Measurements from ENCODE around the gene FYB1. TPM values are rescaled to one million over a fixed set of nuclear protein-coding genes. Genes with fewer than 3 reads are reported as not detected.
A peak's percentile ranks its signal among the peaks of the same experiment; 100 is the strongest.
"Not testable (repeated sequence)": the region's sequence is repeated elsewhere in the genome, so short reads cannot be mapped to it uniquely, and the experiment has no call there.

Gene FYB1
- polyA plus RNA-seq, 3 donors from 2014 or later = 50.6 to 205 (median 80.2) TPM

- DNase-seq = no peak
- H3K4me3 Mint-ChIP-seq = peak overlapping the region; percentile 31 to 79 (median 51)
- H3K9me3 Mint-ChIP-seq = no peaks in the 10 kb centered on the region
- H3K4me1 Mint-ChIP-seq = peaks cover 74 to 95% of the 10 kb centered on the region in 2 donors
- H3K36me3 Mint-ChIP-seq = peaks cover 0 to 12% (median 4%) of the 10 kb centered on the region in 3 donors
- H3K27ac Mint-ChIP-seq = peak overlapping the region; percentile 79 to 90 (median 86)
- H3K27me3 Mint-ChIP-seq (ENCODE audit: low read depth in 3 of 3) = no peaks in the 10 kb centered on the region
Measured at GRCh38 chr5:39186289-39186688, 33.1 kb downstream of the FYB1 start.

DNA sequence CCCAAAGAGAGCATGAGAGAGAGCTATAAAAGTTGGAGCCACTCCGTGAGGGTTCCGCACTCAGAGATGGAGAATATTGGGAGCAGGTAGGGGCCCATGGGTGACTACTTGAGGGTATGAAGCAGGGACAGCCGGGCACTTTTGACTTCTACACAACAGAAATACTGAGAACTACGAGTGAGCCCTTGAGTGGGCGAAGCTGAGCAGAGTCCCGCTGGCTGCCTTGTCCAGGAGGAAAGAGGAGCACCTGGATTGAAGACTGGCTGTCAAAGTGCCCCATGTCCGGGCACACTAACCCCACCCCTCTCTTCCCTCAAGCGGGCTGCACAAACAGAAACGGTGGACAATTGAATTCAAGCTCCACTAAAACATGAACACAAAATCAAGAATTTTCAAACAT is 33.6 kb downstream of the FYB1 start:
- no peaks in the 10 kb centered on the region for H3K9me3 Mint-ChIP-seq
- H3K27me3 Mint-ChIP-seq (ENCODE audit: low read depth in 3 of 3) = no peaks in the 10 kb centered on the region
- H3K4me3 Mint-ChIP-seq = peak overlapping the region; percentile 22 to 67 (median 51)
- peaks cover 0 to 12% (median 4%) of the 10 kb centered on the region in 3 donors for H3K36me3 Mint-ChIP-seq
- peaks cover 74 to 95% of the 10 kb centered on the region in 2 donors for H3K4me1 Mint-ChIP-seq
- DNase-seq = no peak
- H3K27ac Mint-ChIP-seq = peak overlapping the region; percentile 71 to 90 (median 84)

- Mint-ChIP-seq H3K36me3 (peaks cover 6 to 17% (median 16%) of the 10 kb centered on the region in 3 donors), H3K27ac (peak overlapping the region; percentile 86 to 93 (median 90)), H3K27me3 (ENCODE audit: low read depth in 3 of 3) (peaks cover 0 to 10% (median 3%) of the 10 kb centered on the region in 3 donors), H3K4me3 (peak overlapping the region; percentile 24 to 86 (median 49)), H3K4me1 (peaks cover 80 to 95% of the 10 kb centered on the region in 2 donors)
- not testable (repeated sequence) for H3K9me3 Mint-ChIP-seq, DNase-seq
Measured at GRCh38 chr5:39179561-39179960, 39.8 kb downstream of the FYB1 start.

DNA sequence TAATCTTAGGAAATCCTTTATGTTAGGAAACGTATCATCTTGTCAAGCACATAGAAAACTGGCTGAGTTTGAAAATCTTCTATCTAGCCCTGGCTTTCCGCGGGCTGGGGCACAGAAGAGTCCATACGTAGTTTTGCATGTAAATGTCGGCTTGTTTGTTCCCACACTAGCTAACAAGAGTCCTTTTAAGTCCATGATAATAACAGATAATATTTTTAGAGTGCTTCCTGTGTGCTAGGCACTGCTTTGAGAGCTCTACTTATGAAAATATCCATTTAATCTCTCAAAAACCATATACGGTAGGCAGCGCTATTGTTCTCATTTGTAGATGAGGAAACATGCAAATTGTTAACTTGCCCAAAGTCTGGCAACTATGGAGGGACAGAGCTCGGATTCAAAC is 40.5 kb downstream of the FYB1 start:
- Mint-ChIP-seq H3K27me3 (ENCODE audit: low read depth in 3 of 3) (peaks cover 0 to 10% (median 3%) of the 10 kb centered on the region in 3 donors), H3K9me3 (no peaks in the 10 kb centered on the region), H3K36me3 (peaks cover 9 to 20% (median 16%) of the 10 kb centered on the region in 3 donors), H3K4me3 (peak overlapping the region; percentile 66 to 86 (median 72)), H3K27ac (peak overlapping the region; percentile 86 to 93 (median 90)), H3K4me1 (peaks cover 86 to 97% of the 10 kb centered on the region in 2 donors)
- DNase-seq = no peak

- H3K9me3 Mint-ChIP-seq = peaks cover 0 to 2% (median 0%) of the 10 kb centered on the region in 6 donors
- H3K27me3 Mint-ChIP-seq (ENCODE audit: low read depth in 3 of 3) = peaks cover 0 to 10% (median 3%) of the 10 kb centered on the region in 3 donors
- H3K4me1 Mint-ChIP-seq = peaks cover 90 to 98% of the 10 kb centered on the region in 2 donors
- peaks cover 11 to 20% (median 13%) of the 10 kb centered on the region in 3 donors for H3K36me3 Mint-ChIP-seq
- H3K4me3 Mint-ChIP-seq = peak overlapping the region; percentile 66 to 86 (median 72)
- DNase-seq = no peak
- peak overlapping the region; percentile 86 to 93 (median 90) for H3K27ac Mint-ChIP-seq
Measured at GRCh38 chr5:39178171-39178570, 41.2 kb downstream of the FYB1 start.

- Mint-ChIP-seq H3K4me1 (peaks cover 92 to 100% of the 10 kb centered on the region in 2 donors), H3K27me3 (ENCODE audit: low read depth in 3 of 3) (peaks cover 0 to 10% (median 3%) of the 10 kb centered on the region in 3 donors), H3K27ac (peak overlapping the region; percentile 86 to 93 (median 90)), H3K36me3 (peaks cover 11 to 26% (median 17%) of the 10 kb centered on the region in 3 donors), H3K9me3 (peaks cover 0 to 4% (median 0%) of the 10 kb centered on the region in 6 donors), H3K4me3 (peak overlapping the region; percentile 66 to 86 (median 72))
- DNase-seq = peak; percentile 47 to 64 (median 62)
Measured at GRCh38 chr5:39177631-39177964, 41.8 kb downstream of the FYB1 start.

- H3K27ac Mint-ChIP-seq = peak overlapping the region; percentile 86 to 93 (median 90)
- H3K27me3 Mint-ChIP-seq (ENCODE audit: low read depth in 3 of 3) = peaks cover 0 to 10% (median 3%) of the 10 kb centered on the region in 3 donors
- H3K4me3 Mint-ChIP-seq = peak overlapping the region; percentile 66 to 86 (median 72)
- peaks cover 0 to 4% (median 0%) of the 10 kb centered on the region in 6 donors for H3K9me3 Mint-ChIP-seq
- peak; percentile 63 to 70 (median 69) for DNase-seq
- peaks cover 11 to 27% (median 17%) of the 10 kb centered on the region in 3 donors for H3K36me3 Mint-ChIP-seq
- peaks cover 89 to 95% of the 10 kb centered on the region in 2 donors for H3K4me1 Mint-ChIP-seq
Measured at GRCh38 chr5:39176759-39177630, 42.4 kb downstream of the FYB1 start.

DNA sequence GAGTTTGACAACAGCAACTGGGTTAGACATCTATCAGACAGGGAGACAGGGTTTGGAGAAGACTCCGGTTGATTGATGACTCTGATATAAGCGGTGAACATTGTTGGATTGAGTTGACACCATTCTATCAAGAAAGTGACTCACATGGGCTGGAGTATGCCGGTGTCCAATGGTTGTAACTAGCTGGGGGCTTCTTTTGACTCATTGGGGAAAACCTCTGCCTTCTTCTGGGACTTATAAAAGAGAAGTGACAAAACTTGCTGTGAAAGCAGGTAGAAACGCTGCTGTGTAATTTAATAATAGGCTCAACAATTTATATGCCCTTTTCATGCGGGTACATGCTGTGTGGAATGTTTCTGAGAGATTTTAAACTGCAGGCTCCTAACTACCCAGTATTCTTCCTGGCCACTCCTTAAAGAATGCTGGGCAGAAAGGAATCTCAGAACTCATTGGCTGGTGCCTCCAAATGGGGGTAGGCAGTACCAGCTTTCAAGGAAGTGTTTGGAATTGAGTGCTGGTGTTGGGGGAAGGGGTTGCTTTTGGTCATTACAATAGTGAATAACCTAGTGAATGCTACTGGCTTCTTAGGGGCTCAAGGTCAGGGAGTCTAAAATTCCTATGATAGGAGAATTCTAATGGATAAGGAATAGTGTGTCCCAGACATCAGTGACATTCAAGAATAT is 43.9 kb downstream of the FYB1 start:
- peak overlapping the region; percentile 46 to 80 (median 71) for H3K4me3 Mint-ChIP-seq
- H3K27ac Mint-ChIP-seq = peak overlapping the region; percentile 88 to 97 (median 92)
- H3K27me3 Mint-ChIP-seq (ENCODE audit: low read depth in 3 of 3) = peaks cover 0 to 10% (median 3%) of the 10 kb centered on the region in 3 donors
- H3K4me1 Mint-ChIP-seq = peaks cover 89 to 94% of the 10 kb centered on the region in 2 donors
- peaks cover 11 to 32% (median 25%) of the 10 kb centered on the region in 3 donors for H3K36me3 Mint-ChIP-seq
- peaks cover 0 to 4% (median 0%) of the 10 kb centered on the region in 6 donors for H3K9me3 Mint-ChIP-seq
- DNase-seq = no peak

- Mint-ChIP-seq H3K4me1 (peaks cover 82 to 94% of the 10 kb centered on the region in 2 donors), H3K27ac (peak overlapping the region; percentile 73 to 93 (median 88)), H3K27me3 (ENCODE audit: low read depth in 3 of 3) (peaks cover 0 to 10% (median 3%) of the 10 kb centered on the region in 3 donors), H3K9me3 (peaks cover 0 to 4% (median 0%) of the 10 kb centered on the region in 6 donors), H3K4me3 (no peak overlapping the region), H3K36me3 (peaks cover 14 to 32% (median 30%) of the 10 kb centered on the region in 3 donors)
- no peak for DNase-seq
Measured at GRCh38 chr5:39173069-39173468, 46.3 kb downstream of the FYB1 start.

- Mint-ChIP-seq H3K9me3 (peaks cover 0 to 4% (median 0%) of the 10 kb centered on the region in 6 donors), H3K4me1 (peaks cover 80 to 94% of the 10 kb centered on the region in 2 donors), H3K36me3 (peaks cover 14 to 32% (median 30%) of the 10 kb centered on the region in 3 donors), H3K27me3 (ENCODE audit: low read depth in 3 of 3) (peaks cover 0 to 10% (median 3%) of the 10 kb centered on the region in 3 donors), H3K27ac (peak overlapping the region in 4 of 6 donors; percentile 57 to 93 (median 82)), H3K4me3 (no peak overlapping the region)
- no peak for DNase-seq
Measured at GRCh38 chr5:39172593-39172992, 46.8 kb downstream of the FYB1 start.

GRCh38 chr5:39171647-39172046 is 47.7 kb downstream of the FYB1 start:
- Mint-ChIP-seq H3K4me1 (peaks cover 79 to 94% of the 10 kb centered on the region in 2 donors), H3K36me3 (peaks cover 14 to 32% (median 30%) of the 10 kb centered on the region in 3 donors), H3K9me3 (peaks cover 0 to 4% (median 0%) of the 10 kb centered on the region in 6 donors)

GRCh38 chr5:39169081-39169480 is 50.3 kb downstream of the FYB1 start:
- Mint-ChIP-seq H3K27ac (peak overlapping the region in 3 of 6 donors; percentile 6 to 69 (median 39)), H3K4me1 (peaks cover 76 to 94% of the 10 kb centered on the region in 2 donors), H3K4me3 (no peak overlapping the region), H3K9me3 (peaks cover 0 to 4% (median 0%) of the 10 kb centered on the region in 6 donors), H3K36me3 (peaks cover 20 to 38% (median 30%) of the 10 kb centered on the region in 3 donors), H3K27me3 (ENCODE audit: low read depth in 3 of 3) (peaks cover 0 to 6% (median 3%) of the 10 kb centered on the region in 3 donors)
- no peak for DNase-seq

More at GRCh38 chr5:39171647-39172046, 47.7 kb downstream of the FYB1 start:
- Mint-ChIP-seq H3K4me3 (no peak overlapping the region), H3K27ac (peak overlapping the region; percentile 29 to 77 (median 59)), H3K27me3 (ENCODE audit: low read depth in 3 of 3) (peaks cover 0 to 6% (median 6%) of the 10 kb centered on the region in 3 donors)
- DNase-seq = no peak

- Mint-ChIP-seq H3K36me3 (peaks cover 17 to 36% (median 24%) of the 10 kb centered on the region in 3 donors), H3K27me3 (ENCODE audit: low read depth in 3 of 3) (peaks cover 0 to 6% (median 6%) of the 10 kb centered on the region in 3 donors), H3K4me1 (peaks cover 75 to 94% of the 10 kb centered on the region in 2 donors), H3K27ac (peak overlapping the region; percentile 73 to 88 (median 84)), H3K9me3 (peaks cover 0 to under 1% (median 0%) of the 10 kb centered on the region in 6 donors), H3K4me3 (peak overlapping the region in 2 of 5 donors; percentile 34 to 47)
- no peak for DNase-seq
Measured at GRCh38 chr5:39167972-39168342, 51.4 kb downstream of the FYB1 start.

All from immature natural killer cell (primary cell).